T-helper 2 cell (primary cell): Measurements from ENCODE around the gene SLC34A2.
"Not testable (repeated sequence)": the region's sequence is repeated elsewhere in the genome, so short reads cannot be mapped to it uniquely, and the experiment has no call there.

ENCODE experiments used
- DNase-seq, 5 experiments: peaks; one replicate each; pipeline versions ENCODE4 v3.0.0 to v3.0.0-alpha.2; 2012 to 2022
- total RNA-seq, 2 donors: gene quantifications; one replicate each; lab custom pipeline; 2026; lab: John Stamatoyannopoulos, UW

Gene SLC34A2
- 0 reads per million in 2 donors for total RNA-seq

GRCh38 chr4:25654971-25655963 is at the start of gene SLC34A2:
Gene SLC34A2 (plus strand): TSS chr4:25655851. CDS start chr4:25662501, 6,650 bp downstream.
- DNase-seq, result peak in 1 of 5 experiments; percentile 9

- DNase-seq, result no peak
Observed at GRCh38 chr4:25608644-25609043, 47.0 kb upstream of the SLC34A2 start.

GRCh38 chr4:25609976-25610375 is 45.7 kb upstream of the SLC34A2 start:
- DNase-seq, result no peak

GRCh38 chr4:25613613-25614012 is 42.0 kb upstream of the SLC34A2 start:
- DNase-seq, result not testable (repeated sequence)

GRCh38 chr4:25614807-25615206 is 40.8 kb upstream of the SLC34A2 start:
- no peak for DNase-seq

GRCh38 chr4:25621027-25621930 is 34.4 kb upstream of the SLC34A2 start:
- DNase-seq, result no peak

GRCh38 chr4:25624616-25625015 is 31.0 kb upstream of the SLC34A2 start:
- DNase-seq, result no peak

- no peak for DNase-seq
Observed at GRCh38 chr4:25628451-25628850, 27.2 kb upstream of the SLC34A2 start.

GRCh38 chr4:25632135-25632534 is 23.5 kb upstream of the SLC34A2 start:
- no peak for DNase-seq

GRCh38 chr4:25633541-25633940 is 22.1 kb upstream of the SLC34A2 start:
- no peak for DNase-seq

GRCh38 chr4:25635501-25635900 is 20.1 kb upstream of the SLC34A2 start:
- DNase-seq, result no peak

GRCh38 chr4:25637581-25638220 is 17.9 kb upstream of the SLC34A2 start:
- DNase-seq, result no peak

GRCh38 chr4:25638221-25638601 is 17.4 kb upstream of the SLC34A2 start:
- no peak for DNase-seq

- no peak for DNase-seq
Observed at GRCh38 chr4:25638806-25639205, 16.8 kb upstream of the SLC34A2 start.

GRCh38 chr4:25650311-25650710 is 5.3 kb upstream of the SLC34A2 start:
- no peak for DNase-seq

- no peak for DNase-seq
Observed at GRCh38 chr4:25651682-25652081, 4.0 kb upstream of the SLC34A2 start.

- no peak for DNase-seq
Observed at GRCh38 chr4:25654031-25654970, 1.4 kb upstream of the SLC34A2 start.

GRCh38 chr4:25656031-25656430 is 380 bp downstream of the SLC34A2 start:
- DNase-seq, result no peak

- DNase-seq, result no peak
Observed at GRCh38 chr4:25658357-25658771, 2.7 kb downstream of the SLC34A2 start.

GRCh38 chr4:25658777-25659176 is 3.1 kb downstream of the SLC34A2 start:
- no peak for DNase-seq

GRCh38 chr4:25661441-25661840 is 5.8 kb downstream of the SLC34A2 start:
- not testable (repeated sequence) for DNase-seq

- no peak for DNase-seq
Observed at GRCh38 chr4:25662306-25662705, 6.7 kb downstream of the SLC34A2 start.
